GM12865 (cell line): ENCODE measurements around the gene UROS.
A peak's percentile ranks its signal among the peaks of the same experiment; 100 is the strongest.

Experiments used
- DNase-seq: peaks from one replicate; pipeline ENCODE4 v3.0.0; 2010; ENCODE audit warnings: low read depth
- H3K4me3 ChIP-seq: 2 replicates; pipeline ENCODE4 v1.5.1; 2011; ENCODE audit warnings: mild to moderate bottlenecking, low read depth, low read length, control low read depth
- CTCF ChIP-seq: IDR thresholded peaks from 2 replicates; pipeline ENCODE4 v1.5.1; 2011; ENCODE audit warnings: low read length, control low read depth, low read depth, inconsistent platforms; ENCODE audit not compliant: insufficient read depth; ENCODE audit errors: missing control alignments

UROS gene

GRCh38 chr10:125838802-125839575, 15.9 kb upstream of the UROS start:
- DNase-seq: no peak
- TF ChIP-seq CTCF: no peak
- H3K4me3 ChIP-seq: no peak overlapping the region

GRCh38 chr10:125836746-125837145, 13.7 kb upstream of the UROS start:
- DNase-seq: no peak
- H3K4me3 ChIP-seq: no peak overlapping the region
- TF ChIP-seq CTCF: no peak

GRCh38 chr10:125828311-125828710, 5.3 kb upstream of the UROS start:
- H3K4me3 ChIP-seq: no peak overlapping the region
- DNase-seq: no peak
- no peak for TF ChIP-seq CTCF

GRCh38 chr10:125827133-125827532, 4.1 kb upstream of the UROS start:
- H3K4me3 ChIP-seq: no peak overlapping the region
- no peak for TF ChIP-seq CTCF
- no peak for DNase-seq

GRCh38 chr10:125824736-125825135, 1.7 kb upstream of the UROS start:
- no peak for DNase-seq
- TF ChIP-seq CTCF: no peak
- H3K4me3 ChIP-seq: peak overlapping the region; percentile 89

- H3K4me3 ChIP-seq: peak overlapping the region; percentile 89
- TF ChIP-seq CTCF: no peak
- peak; percentile 13 for DNase-seq
These were observed 699 bp upstream of the UROS start for GRCh38 chr10:125823663-125824251.
